Iris pigment epithelial cell (primary cell): Measurements from ENCODE around the gene ING5.
"Not testable (repeated sequence)": the region's sequence is repeated elsewhere in the genome, so short reads cannot be mapped to it uniquely, and the experiment has no call there.

ENCODE experiments used
- DNase-seq: peaks from one replicate; pipeline ENCODE4 v3.0.0-alpha.2; 2011; ENCODE audit warnings: low read depth

ING5 gene

DNA sequence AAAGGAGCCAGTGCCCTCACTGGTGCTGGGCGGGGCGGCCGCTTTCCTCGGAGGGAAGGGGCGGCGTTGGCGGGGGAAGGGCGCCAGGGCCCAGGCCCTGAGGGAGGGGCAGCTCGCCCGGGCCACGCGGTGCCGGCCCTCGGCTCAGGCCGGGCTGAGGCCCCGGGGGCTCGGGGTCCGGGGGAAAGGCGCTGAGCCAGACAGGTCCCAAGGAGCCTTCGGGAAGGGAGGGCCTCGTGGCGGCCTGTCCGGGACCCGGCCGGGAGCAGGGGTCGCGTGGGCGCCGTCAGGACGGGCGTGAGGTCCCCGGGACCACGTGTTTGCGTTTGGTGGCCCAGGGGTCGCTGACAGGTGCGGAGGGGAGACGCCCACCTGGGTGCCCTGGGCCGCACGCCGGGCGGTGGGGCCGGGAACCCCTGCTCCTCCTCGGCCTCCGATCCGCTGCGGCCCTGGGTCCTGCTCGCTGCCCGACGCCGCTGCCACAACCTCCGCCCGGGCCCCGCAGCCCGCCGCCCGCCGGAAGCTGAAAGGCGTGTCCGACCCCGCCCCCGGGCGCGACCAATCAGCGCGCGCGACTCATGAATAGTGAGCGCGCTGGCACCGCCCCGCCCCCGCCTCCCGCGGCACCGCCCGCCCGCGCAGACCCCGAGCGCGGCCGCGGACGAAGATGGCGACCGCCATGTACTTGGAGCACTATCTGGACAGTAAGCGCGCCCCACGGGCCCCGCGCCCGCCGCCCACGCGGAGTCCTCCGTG lies at the start of gene ING5:
TSS of gene ING5 (plus strand) at position 641 of the 756 bp plus-strand sequence. CDS start at position 668, 27 bp downstream.
- peak; percentile 89 for DNase-seq

DNA sequence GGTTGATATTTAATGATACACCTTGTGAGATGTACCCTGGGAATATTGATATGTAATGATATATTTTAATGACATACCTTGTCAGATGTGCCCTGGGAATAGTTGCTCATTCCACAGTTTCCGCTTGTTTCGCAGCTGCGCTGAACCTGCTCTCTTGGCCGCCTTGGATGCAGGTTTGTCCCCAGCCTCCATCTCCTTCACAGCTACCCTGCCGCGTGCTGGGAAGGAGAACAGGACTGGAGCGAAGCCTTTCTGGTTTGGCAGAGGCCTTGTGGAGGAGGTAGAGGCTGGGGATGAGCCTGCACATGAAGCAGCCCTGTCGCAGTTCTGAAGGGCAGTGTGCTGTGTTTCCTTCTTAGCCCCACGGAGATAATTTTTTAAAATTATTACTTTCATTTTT lies 49.7 kb upstream of the ING5 start:
- no peak for DNase-seq

DNA sequence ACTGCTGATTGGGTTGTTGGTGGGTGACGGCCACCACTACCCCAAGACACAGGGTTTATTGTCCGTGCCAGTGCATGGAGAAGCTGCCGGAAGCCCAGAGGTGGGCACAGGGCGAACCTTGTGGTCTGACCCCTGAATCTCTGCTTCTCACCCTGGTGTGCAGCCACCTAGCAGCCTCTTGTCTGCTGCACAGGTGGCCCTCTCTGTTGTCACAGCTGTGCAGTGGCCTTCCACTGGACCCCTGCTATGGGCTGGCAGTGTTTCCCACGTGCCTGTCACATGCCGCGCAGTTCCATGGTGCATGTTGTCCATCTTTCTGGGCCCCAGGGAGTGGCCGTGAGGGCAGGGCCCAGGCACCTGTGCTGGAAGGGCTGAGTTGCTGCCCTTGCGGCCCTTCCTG lies 49.1 kb upstream of the ING5 start:
- no peak for DNase-seq

GRCh38 chr2:241653210-241653750 lies 48.6 kb upstream of the ING5 start:
- DNase-seq, result no peak

DNA sequence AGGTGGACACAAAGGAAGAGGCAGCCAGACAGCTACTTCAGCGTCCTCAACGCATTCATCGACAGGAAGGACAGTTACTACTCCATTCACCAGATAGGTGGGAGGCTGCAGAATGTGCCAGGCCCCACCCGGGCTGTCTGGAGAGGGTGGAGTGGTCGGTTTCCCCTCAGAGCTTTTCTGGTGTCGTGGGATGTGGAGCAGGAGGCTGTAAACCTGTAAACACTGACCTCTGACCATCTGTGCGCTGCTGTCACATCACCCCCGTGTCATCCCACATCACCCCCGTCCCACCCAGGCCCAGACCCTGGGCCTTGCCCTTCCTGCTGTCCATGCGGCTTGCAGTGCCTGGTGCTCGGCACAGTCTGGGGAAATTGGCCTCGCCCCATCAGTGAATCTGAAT lies 47.3 kb upstream of the ING5 start:
- DNase-seq, result no peak

- DNase-seq, result no peak
Measured at GRCh38 chr2:241655516-241656189, 46.2 kb upstream of the ING5 start.

DNA sequence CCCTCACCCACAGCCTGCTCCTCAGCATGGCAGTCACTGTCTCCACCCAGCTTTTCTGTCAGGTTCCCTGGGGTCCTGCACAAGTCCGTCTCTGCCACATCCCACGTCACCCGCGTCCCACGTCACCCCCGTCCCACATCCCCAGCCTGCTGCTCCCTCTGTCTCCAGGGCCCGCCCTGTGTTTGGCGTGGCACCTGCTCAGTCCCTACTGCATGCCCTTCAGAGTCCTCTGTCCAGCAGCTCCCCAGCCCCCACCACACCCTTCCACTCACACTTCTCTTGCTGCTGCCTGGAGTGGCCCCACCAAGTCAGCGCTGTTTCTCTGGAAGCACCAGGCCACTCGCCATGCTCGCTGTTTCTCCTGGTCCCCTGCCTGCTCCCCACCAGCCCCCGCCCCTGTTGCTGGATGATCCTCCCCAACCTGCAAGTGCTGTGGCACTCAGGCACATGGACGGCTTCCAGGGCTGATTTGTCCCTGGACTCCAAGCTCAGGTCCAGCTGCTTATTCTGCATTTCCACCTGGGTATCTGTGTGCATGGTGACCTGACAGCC lies 45.6 kb upstream of the ING5 start:
- DNase-seq, result no peak

GRCh38 chr2:241657786-241658254 lies 44.0 kb upstream of the ING5 start:
- DNase-seq, result no peak

DNA sequence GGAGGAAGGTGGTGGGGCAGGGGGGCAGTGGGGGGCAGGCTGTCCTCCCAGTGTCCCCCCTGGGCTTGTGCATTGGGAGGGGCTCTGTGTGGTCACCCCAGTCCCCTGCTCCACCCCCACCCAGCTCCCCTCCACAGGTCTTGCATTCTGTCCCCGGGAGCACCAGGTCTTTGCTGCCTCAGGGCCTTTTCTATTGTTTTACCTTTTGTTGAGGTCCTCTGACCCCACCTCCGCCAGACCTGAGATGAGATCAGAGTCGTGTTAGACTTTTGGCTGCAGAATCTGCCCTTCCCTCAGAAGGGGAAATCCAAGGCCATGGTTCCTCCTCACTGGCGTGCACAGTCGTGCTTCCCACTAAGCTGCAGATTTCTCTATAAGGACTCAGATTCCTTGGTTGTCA lies 43.5 kb upstream of the ING5 start:
- DNase-seq, result no peak

DNA sequence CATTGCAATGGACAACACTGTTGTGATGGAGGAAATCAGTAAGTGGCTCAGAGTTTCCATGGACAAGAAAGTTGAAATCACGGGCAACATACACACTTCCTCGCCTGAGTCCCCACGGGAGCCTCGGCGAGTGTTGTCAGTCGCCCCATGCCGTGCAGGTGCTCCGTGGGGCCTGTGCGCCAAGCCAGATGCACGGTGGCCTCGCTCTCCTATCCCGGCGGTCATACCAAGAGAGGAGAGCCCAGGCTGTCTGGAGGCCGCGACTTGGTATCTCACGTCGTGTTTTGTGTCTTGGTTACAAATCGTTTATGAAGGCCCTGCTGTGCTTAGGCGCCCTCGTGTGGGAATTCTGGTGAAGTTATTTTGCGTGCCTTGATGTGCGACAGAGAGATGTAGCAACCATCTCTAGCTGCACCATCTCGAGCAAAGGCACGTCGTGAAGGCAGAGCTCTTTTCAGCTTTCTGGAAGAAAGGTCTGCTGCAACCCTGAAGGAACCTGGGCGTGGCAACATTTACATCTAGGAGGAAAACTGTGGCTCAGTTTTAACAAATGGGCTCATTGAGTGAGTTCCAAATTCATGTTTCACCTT lies 42.6 kb upstream of the ING5 start:
- DNase-seq, result peak; percentile 81

GRCh38 chr2:241660593-241661213 lies 41.1 kb upstream of the ING5 start:
- no peak for DNase-seq

GRCh38 chr2:241662731-241663130 lies 39.1 kb upstream of the ING5 start:
- not testable (repeated sequence) for DNase-seq

GRCh38 chr2:241665731-241666440 lies 36.0 kb upstream of the ING5 start:
- peak; percentile 25 for DNase-seq

GRCh38 chr2:241666627-241667400 lies 35.0 kb upstream of the ING5 start:
- DNase-seq, result peak; percentile 51

DNA sequence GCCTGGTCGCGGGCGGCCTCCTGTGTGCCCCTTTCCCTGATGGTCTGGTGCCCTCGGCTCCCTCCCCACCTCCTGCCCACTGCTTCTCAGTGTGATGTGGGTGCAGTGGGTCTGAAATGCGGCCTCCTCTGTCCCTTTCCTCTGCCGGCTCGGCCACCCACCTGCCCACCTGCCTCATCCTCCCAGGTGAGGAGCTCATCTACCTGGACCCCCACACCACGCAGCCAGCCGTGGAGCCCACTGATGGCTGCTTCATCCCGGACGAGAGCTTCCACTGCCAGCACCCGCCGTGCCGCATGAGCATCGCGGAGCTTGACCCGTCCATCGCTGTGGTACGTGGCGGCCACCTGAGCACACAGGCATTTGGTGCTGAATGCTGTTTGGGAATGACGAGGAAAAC lies 33.5 kb upstream of the ING5 start:
- no peak for DNase-seq

GRCh38 chr2:241668839-241669238 lies 33.0 kb upstream of the ING5 start:
- no peak for DNase-seq

GRCh38 chr2:241670333-241671110 lies 31.3 kb upstream of the ING5 start:
- DNase-seq, result no peak

DNA sequence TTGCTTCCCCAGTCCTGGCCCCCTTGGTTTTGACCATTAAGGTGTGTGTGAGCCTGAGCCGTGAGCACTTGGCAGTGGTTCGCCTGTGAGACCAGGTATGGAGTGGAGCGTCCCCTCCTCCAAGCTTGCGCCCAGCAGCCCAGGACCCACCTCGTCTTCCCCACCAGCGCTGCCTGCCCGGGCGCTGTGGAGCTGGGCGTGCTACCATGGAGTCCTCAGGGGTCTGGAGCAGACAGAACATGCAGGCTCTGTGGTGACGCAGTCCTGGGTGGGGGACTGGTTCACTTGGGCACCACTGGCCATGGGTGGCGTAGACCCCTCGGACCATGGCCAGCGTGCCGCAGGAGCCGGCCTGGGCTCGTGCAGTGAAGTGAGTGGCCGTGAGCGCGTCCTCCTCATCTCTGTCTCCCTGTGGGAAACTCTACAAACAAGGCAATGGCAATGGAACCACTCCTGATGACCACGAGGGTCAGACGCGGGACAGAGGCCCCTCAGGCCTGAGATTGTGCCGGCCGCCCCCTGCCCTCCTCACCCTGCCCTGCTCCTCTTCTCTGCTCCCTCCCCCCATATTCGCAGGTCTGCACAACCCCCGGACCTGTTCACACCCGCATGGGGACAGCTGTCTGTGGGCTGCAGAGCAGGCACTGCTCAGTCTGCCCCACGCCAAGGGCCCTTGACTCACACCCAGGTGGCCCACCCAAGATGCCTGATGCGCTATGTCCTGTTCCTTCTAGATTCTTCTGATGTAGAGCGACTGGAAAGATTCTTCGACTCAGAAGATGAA lies 30.2 kb upstream of the ING5 start:
- no peak for DNase-seq
